ENCODE measurements around the gene PARVA. TPM values are rescaled to one million over a fixed set of nuclear protein-coding genes. Genes with fewer than 3 reads are reported as not detected.

Gene PARVA
- total RNA-seq, 1 experiment from 2014 or later: 13.2 TPM

DNA sequence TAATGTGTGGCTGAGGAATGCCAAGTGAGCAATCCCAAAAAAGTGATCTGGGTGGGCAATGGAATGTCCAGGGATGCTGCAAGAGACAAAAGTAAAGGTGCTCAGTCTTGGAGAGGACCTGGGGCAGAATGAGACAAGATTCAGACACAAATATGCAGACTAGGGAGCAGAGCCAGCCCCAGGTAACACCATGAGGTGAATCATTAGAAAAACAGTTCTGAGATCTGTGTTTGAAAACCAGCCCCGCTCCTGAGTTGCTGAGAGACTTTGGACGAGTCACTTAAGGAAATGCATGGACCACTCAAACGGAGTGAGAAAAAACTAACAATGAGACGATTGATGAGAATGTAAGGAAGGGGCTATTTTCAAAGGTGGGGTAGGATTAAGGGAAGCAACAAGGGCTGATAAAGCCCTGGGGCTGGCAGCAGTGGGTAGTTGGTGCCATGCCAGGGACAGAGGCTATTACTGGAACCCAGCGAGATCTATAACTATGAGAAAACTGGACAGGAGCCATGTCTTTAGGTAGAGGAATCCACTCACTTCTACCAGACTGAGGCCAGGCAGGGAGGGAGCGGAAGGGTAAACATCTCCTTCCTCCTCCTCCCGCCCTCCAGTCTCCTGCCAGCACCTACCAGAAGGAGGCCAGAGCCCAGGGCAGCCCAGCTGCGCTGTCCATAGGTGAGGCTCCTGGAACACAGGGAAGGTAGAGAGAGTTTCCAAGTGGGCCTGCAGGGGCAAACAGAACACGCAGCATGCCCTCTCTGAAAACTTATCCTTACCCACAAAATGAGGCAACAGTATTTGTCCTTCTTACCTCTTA, 166.4 kb downstream of the PARVA start:
- in situ Hi-C loops (cut with HindIII; ENCODE audit: low pct_unique_long_range_greater_than_20kb, low sequenced_read_pairs): no loop called here
- DNase-seq (ENCODE audit: low read depth, low spot score): no peak

GRCh38 chr11:12544986-12545775, 167.8 kb downstream of the PARVA start:
- DNase-seq (ENCODE audit: low read depth, low spot score): no peak
- in situ Hi-C loops (cut with HindIII; ENCODE audit: low pct_unique_long_range_greater_than_20kb, low sequenced_read_pairs): no loop called here

DNA sequence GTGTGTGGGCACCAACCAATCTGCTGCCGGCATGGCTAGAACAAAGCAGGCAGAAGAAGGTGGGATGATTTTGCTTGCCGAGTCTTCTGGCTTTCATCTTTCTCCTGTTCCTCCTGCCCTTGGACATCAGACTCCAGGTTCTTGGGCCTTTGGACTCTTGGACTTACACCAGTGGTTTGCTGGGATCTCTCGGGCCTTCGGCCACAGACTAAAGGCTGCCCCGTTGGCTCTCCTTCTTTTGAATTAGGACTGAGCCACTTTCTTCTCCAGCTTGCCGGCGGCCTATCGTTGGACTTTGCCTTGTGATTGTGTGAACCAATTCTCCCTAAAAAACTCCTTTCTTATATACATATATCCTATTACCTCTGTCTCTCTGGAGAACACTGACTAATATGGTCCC, 168.8 kb downstream of the PARVA start:
- in situ Hi-C loops (cut with HindIII; ENCODE audit: low pct_unique_long_range_greater_than_20kb, low sequenced_read_pairs): no loop called here
- no peak for DNase-seq (ENCODE audit: low read depth, low spot score)

DNA sequence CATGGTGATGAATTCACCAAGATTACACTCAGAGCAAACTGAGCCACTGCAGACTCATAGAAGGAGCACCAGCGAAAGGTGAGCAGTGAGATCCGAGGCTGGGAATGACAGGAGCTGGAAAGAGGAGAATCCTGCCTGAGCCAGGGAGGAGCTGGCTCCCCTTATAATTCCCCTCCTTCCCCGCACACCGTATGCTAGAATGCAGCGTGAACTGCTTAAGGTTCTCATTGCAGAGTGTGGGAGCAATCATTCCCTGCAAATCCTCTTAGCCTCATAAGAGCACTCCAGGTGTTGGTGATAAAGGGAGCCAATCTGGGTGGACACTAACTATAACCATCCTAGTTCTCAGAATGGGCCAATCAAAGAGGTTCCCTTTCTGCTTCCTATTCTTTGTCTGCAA, 169.3 kb downstream of the PARVA start:
- in situ Hi-C loops (cut with HindIII; ENCODE audit: low pct_unique_long_range_greater_than_20kb, low sequenced_read_pairs): no loop called here
- DNase-seq (ENCODE audit: low read depth, low spot score): no peak

DNA sequence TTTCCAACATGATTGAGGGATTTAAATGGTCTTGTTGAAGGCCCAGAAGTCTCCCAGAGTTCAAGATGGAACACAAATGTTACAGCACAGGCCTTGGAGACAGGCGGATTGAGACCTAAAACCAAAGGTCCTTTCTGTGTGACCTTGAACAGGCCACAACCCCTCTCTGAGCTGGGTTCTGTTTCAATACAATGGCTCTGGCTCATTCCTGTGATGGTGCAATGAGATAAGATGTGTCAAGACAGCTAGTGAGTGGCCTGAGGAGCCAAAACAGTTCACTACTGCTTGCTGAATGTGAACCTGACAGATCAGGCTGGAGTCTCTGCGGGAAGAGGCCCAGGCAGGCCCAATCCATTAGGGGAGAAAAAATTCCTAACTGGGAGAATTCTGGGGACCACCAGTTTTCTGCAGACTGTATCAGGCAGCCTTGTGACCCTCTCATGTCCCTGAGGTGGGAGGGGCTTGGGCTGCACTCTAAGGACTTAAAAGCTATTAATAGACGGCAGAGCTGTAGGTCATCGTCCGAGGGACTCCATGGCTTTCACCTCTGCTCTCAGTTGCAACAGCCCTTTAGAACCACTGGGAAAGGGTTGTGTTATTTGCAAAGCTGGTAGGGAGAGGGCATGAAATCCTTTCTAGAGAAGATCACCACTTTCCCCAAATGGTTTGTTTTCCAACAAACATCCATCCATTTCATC, 170.7 kb downstream of the PARVA start:
- in situ Hi-C loops (cut with HindIII; ENCODE audit: low pct_unique_long_range_greater_than_20kb, low sequenced_read_pairs): no loop called here
- no peak for DNase-seq (ENCODE audit: low read depth, low spot score)

DNA sequence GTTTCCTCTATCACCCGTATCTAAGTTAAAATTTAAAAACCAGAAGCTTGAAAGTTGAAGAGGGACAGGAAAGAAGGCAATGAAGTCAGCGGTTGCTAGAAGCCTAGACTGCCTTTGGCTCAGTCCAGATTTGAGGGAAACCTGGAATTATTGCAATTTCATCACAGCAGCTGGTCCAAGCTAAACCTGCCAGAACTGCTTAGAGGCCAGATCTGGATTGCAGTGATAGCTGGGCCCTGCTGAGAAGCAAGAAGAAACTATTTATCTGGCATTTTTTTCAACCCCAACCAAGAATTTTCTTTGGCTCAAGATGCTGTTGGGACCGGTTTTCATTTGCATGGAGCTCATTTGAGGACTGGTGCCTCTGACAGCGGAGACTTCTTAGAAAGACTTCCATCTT, 175.3 kb downstream of the PARVA start:
- in situ Hi-C loops (cut with HindIII; ENCODE audit: low pct_unique_long_range_greater_than_20kb, low sequenced_read_pairs): no loop called here
- DNase-seq (ENCODE audit: low read depth, low spot score): no peak

- in situ Hi-C loops (cut with HindIII; ENCODE audit: low pct_unique_long_range_greater_than_20kb, low sequenced_read_pairs): no loop called here
- DNase-seq (ENCODE audit: low read depth, low spot score): no peak
These were observed 176.8 kb downstream of the PARVA start for GRCh38 chr11:12554122-12554521.

GRCh38 chr11:12556155-12556554, 178.8 kb downstream of the PARVA start:
- peak; percentile 14 for DNase-seq (ENCODE audit: low read depth, low spot score)
- in situ Hi-C loops (cut with HindIII; ENCODE audit: low pct_unique_long_range_greater_than_20kb, low sequenced_read_pairs): no loop called here

- in situ Hi-C loops (cut with HindIII; ENCODE audit: low pct_unique_long_range_greater_than_20kb, low sequenced_read_pairs): no loop called here
These were observed 179.5 kb downstream of the PARVA start for GRCh38 chr11:12556788-12557384.

DNA sequence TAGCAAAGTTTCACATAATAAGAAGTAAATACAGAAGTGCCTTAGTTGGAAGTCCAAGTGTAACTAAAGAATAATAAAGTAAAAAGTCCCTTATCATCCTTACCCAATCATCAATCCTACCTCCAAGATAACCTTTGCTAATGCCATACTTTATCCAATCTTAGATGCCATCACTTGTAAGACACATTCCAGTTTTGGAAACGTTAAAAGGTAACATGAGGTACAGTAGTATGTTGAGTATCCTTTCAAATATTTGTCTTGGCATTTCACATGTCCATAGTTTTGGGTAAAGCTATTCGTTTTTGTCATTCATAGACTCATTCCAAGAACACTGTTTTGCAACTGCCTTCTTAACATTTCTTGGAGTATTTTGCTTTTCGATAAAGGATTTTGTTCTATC, 181.6 kb downstream of the PARVA start:
- in situ Hi-C loops (cut with HindIII; ENCODE audit: low pct_unique_long_range_greater_than_20kb, low sequenced_read_pairs): no loop called here
- no peak for DNase-seq (ENCODE audit: low read depth, low spot score)

More at GRCh38 chr11:12556788-12557384, 179.5 kb downstream of the PARVA start:
- DNase-seq (ENCODE audit: low read depth, low spot score): peak; percentile 85

DNA sequence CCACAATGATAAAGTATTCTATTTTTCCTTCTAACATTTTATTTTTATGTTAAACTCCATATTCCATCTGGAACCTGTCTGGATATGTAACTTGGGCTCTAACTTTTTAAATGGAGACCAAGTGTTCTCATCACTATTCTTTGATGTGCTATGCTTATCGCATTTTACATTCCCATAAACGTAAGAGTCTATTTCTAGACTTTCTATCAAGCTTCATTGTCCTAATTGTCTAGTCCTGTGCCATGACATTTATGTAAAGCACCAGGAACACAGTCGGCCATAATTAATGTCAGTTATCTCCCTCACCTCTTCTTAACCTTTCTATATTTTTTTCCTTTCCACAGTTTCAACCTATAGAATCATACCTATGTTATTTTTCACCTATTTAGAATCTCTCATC, 183.0 kb downstream of the PARVA start:
- DNase-seq (ENCODE audit: low read depth, low spot score): no peak
- in situ Hi-C loops (cut with HindIII; ENCODE audit: low pct_unique_long_range_greater_than_20kb, low sequenced_read_pairs): no loop called here

DNA sequence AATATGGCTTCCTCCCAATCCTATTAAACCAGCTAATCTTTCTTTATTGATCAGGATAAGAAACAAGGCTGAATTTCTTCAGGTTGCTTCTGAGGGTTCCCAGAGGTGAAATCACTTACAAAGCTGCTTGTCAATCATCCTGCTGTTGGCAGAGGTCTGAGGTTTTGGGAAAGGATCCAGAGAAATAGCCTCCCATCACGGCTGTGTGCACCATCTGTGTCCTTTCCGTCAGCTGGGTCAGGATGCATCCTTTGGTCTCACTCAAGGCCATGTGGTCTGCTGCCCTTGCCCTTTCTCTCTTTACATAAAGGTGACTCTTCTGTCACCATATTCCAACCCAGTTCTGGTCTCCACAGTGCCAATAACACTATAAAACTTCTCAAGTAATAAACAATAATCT, 183.5 kb downstream of the PARVA start:
- DNase-seq (ENCODE audit: low read depth, low spot score): no peak
- in situ Hi-C loops (cut with HindIII; ENCODE audit: low pct_unique_long_range_greater_than_20kb, low sequenced_read_pairs): no loop called here

GRCh38 chr11:12564012-12564411, 186.6 kb downstream of the PARVA start:
- no peak for DNase-seq (ENCODE audit: low read depth, low spot score)
- in situ Hi-C loops (cut with HindIII; ENCODE audit: low pct_unique_long_range_greater_than_20kb, low sequenced_read_pairs): no loop called here

DNA sequence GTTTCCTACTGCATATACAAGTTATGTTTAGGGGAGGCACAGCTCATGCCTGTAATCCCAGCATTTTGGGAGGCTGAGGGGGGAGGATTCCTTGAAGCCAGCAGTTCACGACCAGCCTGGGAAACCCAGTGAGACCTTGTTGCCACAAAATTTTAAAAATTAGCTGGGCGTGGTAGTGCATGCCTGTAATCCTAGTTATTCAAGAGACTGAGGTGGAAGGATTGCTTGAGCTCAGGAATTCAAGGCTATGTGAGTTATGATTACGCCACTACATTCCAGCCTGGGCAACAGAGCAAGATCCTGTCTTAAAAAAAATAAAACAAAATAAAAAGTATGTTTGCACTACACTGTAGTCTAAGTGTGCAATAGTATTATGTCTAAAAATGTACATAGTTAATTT, 188.0 kb downstream of the PARVA start:
- in situ Hi-C loops (cut with HindIII; ENCODE audit: low pct_unique_long_range_greater_than_20kb, low sequenced_read_pairs): no loop called here
- DNase-seq (ENCODE audit: low read depth, low spot score): no peak

DNA sequence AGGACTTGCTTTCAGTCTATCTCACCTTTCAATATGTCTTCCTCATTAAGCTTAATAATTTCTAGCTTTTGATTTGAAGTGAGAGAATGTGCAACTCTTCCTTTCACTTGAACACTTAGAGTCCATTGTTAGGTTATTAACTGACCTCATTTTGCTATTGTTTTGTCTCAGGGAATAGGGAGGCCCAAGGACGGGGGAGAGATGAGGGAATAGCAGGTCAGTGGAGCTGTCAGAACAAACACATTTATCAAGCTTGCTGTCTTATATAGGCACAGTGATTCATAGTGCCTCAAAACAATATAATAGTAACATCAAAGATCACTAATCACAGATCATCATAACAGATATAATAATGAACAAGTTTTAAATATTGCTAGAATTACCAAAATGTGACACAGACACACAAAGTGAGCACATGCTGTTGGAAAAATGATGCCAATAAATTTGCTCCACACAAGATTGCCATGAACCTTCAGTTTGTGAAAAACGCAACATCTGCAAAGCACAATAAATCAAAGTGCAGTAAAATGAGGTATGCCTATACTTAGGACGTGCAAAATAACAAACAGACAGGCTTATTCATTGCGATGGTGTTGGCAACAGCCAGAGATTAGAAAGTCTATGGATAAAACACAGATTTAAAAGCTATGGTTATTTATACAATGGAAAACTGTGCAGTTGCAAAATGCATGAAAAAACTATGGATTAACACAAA, 190.5 kb downstream of the PARVA start:
- DNase-seq (ENCODE audit: low read depth, low spot score): no peak
- in situ Hi-C loops (cut with HindIII; ENCODE audit: low pct_unique_long_range_greater_than_20kb, low sequenced_read_pairs): no loop called here

GRCh38 chr11:12569499-12570425, 192.4 kb downstream of the PARVA start:
- in situ Hi-C loops (cut with HindIII; ENCODE audit: low pct_unique_long_range_greater_than_20kb, low sequenced_read_pairs): no loop called here
- no peak for DNase-seq (ENCODE audit: low read depth, low spot score)
